GM21825 (cell line): ENCODE measurements around the gene IRAG1.

Experiments
- ATAC-seq: cut with Tn5 transposase; IDR thresholded peaks from one replicate; pipeline ENCODE4 v1.9.1; 2021; ENCODE audit warnings: mild to moderate bottlenecking, moderate library complexity; ENCODE audit not compliant: unreplicated experiment

Gene IRAG1

GRCh38 chr11:10650166-10650565, 43.4 kb downstream of the IRAG1 start:
- ATAC-seq = no peak

GRCh38 chr11:10648871-10649270, 44.7 kb downstream of the IRAG1 start:
- ATAC-seq = no peak

DNA sequence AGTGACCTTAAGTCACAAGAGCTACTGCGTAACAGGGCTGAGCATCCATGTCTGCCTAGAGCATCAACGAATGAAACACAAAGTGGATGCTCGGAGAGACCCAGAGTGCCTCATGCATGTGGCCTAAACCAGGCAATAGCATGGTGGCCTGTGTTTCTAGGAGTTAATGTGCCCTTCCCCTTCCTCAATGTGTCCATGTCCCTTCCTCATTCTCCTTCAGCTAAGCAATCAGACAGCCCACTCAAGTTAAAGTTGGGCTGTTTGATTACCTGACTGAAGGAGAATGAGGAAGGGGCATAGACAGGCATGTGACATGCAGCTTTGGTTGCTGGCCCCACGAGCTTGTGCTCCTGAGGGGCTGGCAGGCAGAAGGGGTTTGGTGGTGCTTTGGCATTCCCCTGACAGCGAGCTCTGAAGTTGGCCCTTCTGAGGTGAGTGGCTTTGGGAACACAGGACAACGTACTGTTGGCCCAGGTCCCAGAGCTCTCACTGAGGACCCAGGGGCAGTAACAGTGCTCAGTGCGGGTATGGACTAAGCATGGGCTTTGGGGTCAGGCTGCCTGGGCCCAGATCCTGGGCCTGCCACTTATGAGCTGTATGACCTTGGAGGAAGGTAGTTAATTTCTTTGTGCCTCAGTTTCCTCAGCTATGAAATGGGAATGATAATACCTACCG, 46.7 kb downstream of the IRAG1 start:
- ATAC-seq = no peak

DNA sequence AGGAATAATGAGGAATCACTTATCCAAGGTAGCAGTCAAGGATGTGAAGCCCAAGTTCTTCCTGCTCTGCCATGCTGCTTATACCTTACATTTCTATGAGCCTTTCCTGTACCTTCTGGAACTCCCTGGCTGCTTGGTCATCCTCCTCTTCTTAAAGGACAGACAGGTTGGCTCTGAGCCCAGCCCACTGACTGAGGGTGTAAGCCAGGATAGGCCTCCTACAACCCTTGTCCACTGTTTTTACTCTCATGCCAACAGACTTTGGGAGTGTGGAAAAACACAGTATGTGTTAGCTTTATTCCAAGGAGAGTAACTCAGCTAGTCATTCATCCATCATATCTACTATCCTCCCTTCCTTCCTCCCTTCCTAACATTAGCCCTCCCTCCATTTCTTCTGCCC, 47.5 kb downstream of the IRAG1 start:
- no peak for ATAC-seq

DNA sequence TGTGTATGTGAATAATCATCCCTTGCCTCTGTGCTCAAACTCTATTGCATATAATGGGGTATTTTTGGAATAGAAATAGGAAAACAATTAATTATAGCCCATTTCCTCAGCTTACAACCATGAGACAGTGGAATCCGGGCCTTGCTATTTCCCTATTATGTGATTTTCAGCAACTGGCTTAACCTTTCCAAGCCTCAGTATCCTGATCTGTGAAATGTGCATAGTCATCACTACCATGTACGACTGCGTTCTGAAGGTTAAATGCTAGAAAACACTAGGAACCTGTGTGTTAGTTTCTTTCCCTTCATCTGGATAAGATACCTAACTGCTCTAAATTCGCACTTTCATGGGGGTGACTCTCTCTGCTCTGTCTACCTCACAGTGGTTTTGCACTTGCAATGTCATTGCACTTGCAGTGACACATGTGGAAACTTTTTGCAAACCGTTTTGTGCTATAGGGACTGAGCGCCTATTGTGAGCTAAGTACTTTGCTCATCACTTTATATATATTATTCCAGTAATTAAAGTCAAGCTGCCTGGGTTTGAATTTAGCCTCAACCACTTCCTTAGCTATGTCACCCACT, 48.3 kb downstream of the IRAG1 start:
- no peak for ATAC-seq
